OCI-LY1 (cell line): ENCODE measurements around the gene LRRC45.

Source experiments
- H2AFZ ChIP-seq: fragments of 200-600 bp; sonication (generic), shearing (Covaris generic); 2 replicates; pipeline ENCODE4 v1.6.0; 2014; ENCODE audit warnings: antibody characterized with exemption, mild to moderate bottlenecking, low read length
- H3F3A ChIP-seq: fragments of 200-600 bp; sonication (generic), shearing (Covaris generic); 2 replicates; pipeline ENCODE4 v1.6.0; 2014; ENCODE audit warnings: mild to moderate bottlenecking, antibody characterized with exemption, low read length, moderate library complexity; ENCODE audit not compliant: insufficient read depth
- H3K27ac ChIP-seq: fragments of 200-600 bp; sonication (generic); 2 replicates; pipeline ENCODE4 v1.5.1; 2014; ENCODE audit warnings: low read length, mixed run types, mild to moderate bottlenecking, low read depth; ENCODE audit not compliant: poor library complexity, severe bottlenecking
- H3K27me3 ChIP-seq: fragments of 200-600 bp; sonication (generic); 2 replicates; pipeline ENCODE4 v1.6.0; 2014; ENCODE audit warnings: antibody characterized with exemption, mild to moderate bottlenecking, low read length, moderate library complexity; ENCODE audit not compliant: insufficient read depth
- H3K36me3 ChIP-seq: fragments of 200-600 bp; sonication (generic); 2 replicates; pipeline ENCODE4 v1.6.1; 2014; ENCODE audit warnings: mild to moderate bottlenecking, antibody characterized with exemption, low read length, moderate library complexity, mixed read lengths; ENCODE audit not compliant: insufficient read depth
- H3K4me1 ChIP-seq: fragments of 200-600 bp; sonication (generic); 2 replicates; pipeline ENCODE4 v1.5.1; 2014; ENCODE audit warnings: mild to moderate bottlenecking, low read length, moderate library complexity; ENCODE audit not compliant: insufficient read depth, severe bottlenecking
- H3K4me2 ChIP-seq: fragments of 200-600 bp; sonication (generic), shearing (Covaris generic); 2 replicates; pipeline ENCODE4 v1.6.1; 2014; ENCODE audit warnings: low read length
- H3K4me3 ChIP-seq: fragments of 200-600 bp; sonication (generic); 2 replicates; pipeline ENCODE4 v1.5.1; 2014; ENCODE audit warnings: low read length, low read depth, mild to moderate bottlenecking, mixed read lengths; ENCODE audit not compliant: poor library complexity, severe bottlenecking
- H3K79me2 ChIP-seq: fragments of 200-600 bp; shearing (Covaris generic); 2 replicates; pipeline ENCODE4 v1.6.1; 2016; ENCODE audit warnings: mixed run types, low read length, mixed read lengths; ENCODE audit not compliant: insufficient read depth
- H3K9ac ChIP-seq: fragments of 200-600 bp; sonication (generic), shearing (Covaris generic); 2 replicates; pipeline ENCODE4 v1.6.1; 2014; ENCODE audit warnings: mild to moderate bottlenecking, low read length, mixed read lengths
- H3K9me2 ChIP-seq: fragments of 200-600 bp; sonication (generic), shearing (Covaris generic); 2 replicates; pipeline ENCODE4 v1.6.1; 2014; ENCODE audit warnings: low read depth, mild to moderate bottlenecking, low read length, mixed read lengths
- H3K9me3 ChIP-seq: fragments of 200-600 bp; shearing (Covaris generic); 2 replicates; pipeline ENCODE4 v1.6.1; 2014; ENCODE audit warnings: low read length, mixed read lengths
- H4K20me1 ChIP-seq: fragments of 200-600 bp; sonication (generic), shearing (Covaris generic); 2 replicates; pipeline ENCODE4 v1.6.0; 2016; ENCODE audit warnings: mild to moderate bottlenecking, low read length; ENCODE audit not compliant: insufficient read depth
- EZH2 ChIP-seq: fragments of 200-600 bp; sonication (generic), shearing (Covaris generic); IDR thresholded peaks from 2 replicates; pipeline ENCODE4 v1.8.0; 2017; ENCODE audit warnings: borderline replicate concordance, mixed run types, mild to moderate bottlenecking, antibody characterized with exemption, low read length, moderate library complexity, mixed read lengths
- TF ChIP-seq, protein P1 (sequence below): fragments of 200-600 bp; sonication (generic), shearing (Covaris generic); IDR thresholded peaks from 2 replicates; pipeline ENCODE4 v1.5.1; 2017; ENCODE audit warnings: mild to moderate bottlenecking, antibody characterized with exemption, low read length, moderate library complexity, mixed read lengths

Gene LRRC45

DNA sequence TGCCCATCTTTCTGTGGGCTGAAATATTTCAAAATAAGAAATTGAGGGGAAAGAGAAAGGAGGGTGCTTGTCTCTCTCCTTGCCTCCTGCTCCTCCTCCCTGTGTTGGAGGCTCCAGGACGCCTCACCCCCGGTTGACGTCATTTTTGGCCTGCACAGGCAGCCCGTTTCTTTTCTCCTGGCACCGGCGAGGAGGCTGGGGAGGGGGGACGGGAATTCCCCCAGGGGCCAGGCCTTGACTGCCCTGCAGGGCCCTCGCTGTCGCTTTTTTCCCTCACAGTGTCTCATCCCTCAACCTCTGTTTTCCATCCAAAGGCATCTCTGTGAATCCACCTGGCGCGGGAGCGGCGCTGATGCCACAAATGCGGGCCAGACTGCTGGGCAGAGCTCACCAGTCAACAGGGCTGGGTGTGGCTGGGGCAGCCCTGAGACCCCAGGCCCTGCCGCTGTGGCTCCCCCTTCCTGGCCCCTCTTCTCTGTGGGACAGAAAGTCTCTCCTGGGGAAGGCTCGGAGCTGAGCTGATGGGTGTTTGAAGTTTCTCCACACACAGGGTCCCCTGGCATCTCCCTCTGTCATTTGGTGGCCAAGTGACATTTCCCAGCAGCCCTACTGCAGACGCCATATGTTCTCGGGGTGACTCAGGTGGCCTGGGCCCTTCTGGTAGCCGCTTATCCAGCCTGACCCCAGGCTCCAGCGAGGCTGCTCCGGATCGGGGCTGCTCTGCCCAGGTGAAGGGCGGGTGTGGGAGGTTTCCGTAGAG lies 16.5 kb upstream of the LRRC45 start:
- Histone ChIP-seq H3K36me3 (no peaks in the 10 kb centered on the region), H3K9ac (no peak overlapping the region), H3F3A (no peaks in the 10 kb centered on the region), H4K20me1 (no peaks in the 10 kb centered on the region), H3K9me2 (no peaks in the 10 kb centered on the region), H3K27me3 (no peaks in the 10 kb centered on the region; the same call in 1 of the 2 replicates), H3K4me1 (no peaks in the 10 kb centered on the region), H2AFZ (no peak overlapping the region), H3K4me2 (no peak overlapping the region), H3K9me3 (no peaks in the 10 kb centered on the region), H3K79me2 (no peaks in the 10 kb centered on the region), H3K4me3 (no peak overlapping the region), H3K27ac (no peak overlapping the region)
- TF ChIP-seq EZH2, result no peak
- TF ChIP-seq, protein P1, sequence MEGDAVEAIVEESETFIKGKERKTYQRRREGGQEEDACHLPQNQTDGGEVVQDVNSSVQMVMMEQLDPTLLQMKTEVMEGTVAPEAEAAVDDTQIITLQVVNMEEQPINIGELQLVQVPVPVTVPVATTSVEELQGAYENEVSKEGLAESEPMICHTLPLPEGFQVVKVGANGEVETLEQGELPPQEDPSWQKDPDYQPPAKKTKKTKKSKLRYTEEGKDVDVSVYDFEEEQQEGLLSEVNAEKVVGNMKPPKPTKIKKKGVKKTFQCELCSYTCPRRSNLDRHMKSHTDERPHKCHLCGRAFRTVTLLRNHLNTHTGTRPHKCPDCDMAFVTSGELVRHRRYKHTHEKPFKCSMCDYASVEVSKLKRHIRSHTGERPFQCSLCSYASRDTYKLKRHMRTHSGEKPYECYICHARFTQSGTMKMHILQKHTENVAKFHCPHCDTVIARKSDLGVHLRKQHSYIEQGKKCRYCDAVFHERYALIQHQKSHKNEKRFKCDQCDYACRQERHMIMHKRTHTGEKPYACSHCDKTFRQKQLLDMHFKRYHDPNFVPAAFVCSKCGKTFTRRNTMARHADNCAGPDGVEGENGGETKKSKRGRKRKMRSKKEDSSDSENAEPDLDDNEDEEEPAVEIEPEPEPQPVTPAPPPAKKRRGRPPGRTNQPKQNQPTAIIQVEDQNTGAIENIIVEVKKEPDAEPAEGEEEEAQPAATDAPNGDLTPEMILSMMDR, result no peak

DNA sequence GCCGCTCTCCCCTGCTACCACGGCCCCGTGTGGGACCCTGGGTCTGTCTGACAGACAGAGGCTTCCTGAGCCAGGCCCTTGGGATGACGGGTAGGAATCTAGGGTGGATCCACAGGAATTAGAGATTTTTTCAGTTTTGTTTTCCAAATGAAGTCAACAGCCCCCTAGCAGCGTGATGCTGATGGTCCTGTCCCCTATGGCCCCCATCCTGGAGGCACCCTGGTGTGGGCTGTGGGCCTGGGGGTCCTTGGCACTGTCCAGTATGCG lies 15.9 kb upstream of the LRRC45 start:
- TF ChIP-seq, protein P1, result no peak
- TF ChIP-seq EZH2, result no peak
- Histone ChIP-seq H3K9me3 (no peaks in the 10 kb centered on the region), H3K4me3 (no peak overlapping the region), H3K27me3 (no peaks in the 10 kb centered on the region; the same call in 1 of the 2 replicates), H3K4me2 (no peak overlapping the region), H4K20me1 (no peaks in the 10 kb centered on the region), H3K27ac (no peak overlapping the region), H3K9me2 (no peaks in the 10 kb centered on the region), H3K4me1 (no peaks in the 10 kb centered on the region), H2AFZ (no peak overlapping the region), H3K9ac (no peak overlapping the region), H3F3A (no peaks in the 10 kb centered on the region), H3K79me2 (no peaks in the 10 kb centered on the region), H3K36me3 (no peaks in the 10 kb centered on the region; the same call in 1 of the 2 replicates)

DNA sequence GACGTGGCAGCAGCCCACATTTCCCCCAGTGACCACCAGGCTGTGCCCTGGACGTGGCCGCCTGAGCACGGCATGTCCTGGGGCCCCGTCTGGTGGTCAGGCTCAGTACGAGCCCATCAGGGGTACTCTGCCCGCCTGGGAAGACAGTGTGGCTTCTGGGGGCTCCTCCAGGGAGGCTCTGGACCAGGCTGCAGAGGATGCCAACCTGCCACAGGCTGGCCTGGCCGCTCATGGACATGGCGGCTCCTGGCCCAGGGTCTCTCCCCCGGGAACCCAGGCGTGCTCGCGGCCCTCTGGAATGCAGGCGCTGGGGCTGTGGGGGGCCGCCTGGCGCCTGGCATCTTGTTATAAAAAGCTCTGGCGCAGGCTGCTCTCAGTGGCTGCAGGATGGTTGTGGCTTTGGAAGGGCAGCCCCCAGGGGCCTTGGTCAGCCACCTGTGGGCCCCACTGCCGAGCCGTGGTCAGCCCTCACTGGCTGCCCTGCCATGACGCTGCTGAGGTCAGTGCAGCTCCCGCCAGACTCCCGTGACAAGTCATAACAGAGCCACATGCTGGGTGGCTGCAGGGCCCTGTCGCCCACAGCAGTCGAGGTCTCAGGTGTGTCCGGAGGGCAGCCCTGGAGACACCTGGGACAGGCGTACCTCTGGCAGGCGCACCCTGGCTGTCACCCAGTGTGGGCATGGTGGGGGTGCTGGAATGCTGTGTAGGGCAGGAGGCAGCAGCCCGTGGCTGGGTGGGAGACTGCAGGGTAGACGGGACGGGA lies 15.4 kb upstream of the LRRC45 start:
- no peaks in the 10 kb centered on the region for H3K9me3 ChIP-seq
- no peaks in the 10 kb centered on the region for H3F3A ChIP-seq
- TF ChIP-seq EZH2, result no peak
- TF ChIP-seq, protein P1, result no peak
- H3K4me1 ChIP-seq, result no peaks in the 10 kb centered on the region
- H3K9ac ChIP-seq, result no peak overlapping the region
- H3K4me2 ChIP-seq, result no peak overlapping the region
- H3K9me2 ChIP-seq, result no peaks in the 10 kb centered on the region
- H3K27me3 ChIP-seq, result no peaks in the 10 kb centered on the region; the same call in 1 of the 2 replicates
- no peak overlapping the region for H3K4me3 ChIP-seq
- no peaks in the 10 kb centered on the region for H3K79me2 ChIP-seq
- no peaks in the 10 kb centered on the region for H4K20me1 ChIP-seq
- no peaks in the 10 kb centered on the region; the same call in 1 of the 2 replicates for H3K36me3 ChIP-seq
- no peak overlapping the region for H3K27ac ChIP-seq
- no peak overlapping the region for H2AFZ ChIP-seq
